SK-N-SH (cell line): Measurements from ENCODE around the gene IFT27. TPM values are rescaled to one million over a fixed set of nuclear protein-coding genes. Genes with fewer than 3 reads are reported as not detected.

Experiments
- CTCF ChIA-PET: fragments of 300-600, 350-600 bp; formaldehyde crosslinking; extraction: SDS; loops from one replicate; lab custom pipeline; 2021; lab: Yijun Ruan, JAX
- POLR2A ChIA-PET: fragments of 350-600 bp; sonication (Branson Sonifier 250); formaldehyde crosslinking; extraction: SDS; loops from one replicate; lab custom pipeline; 2020; ENCODE audit warnings: antibody characterized with exemption, inconsistent platforms; lab: Yijun Ruan, JAX
- DNase-seq: peaks from one replicate; pipeline ENCODE4 v3.0.0; 2012
- H2AFZ ChIP-seq: fragments of 200-600 bp; sonication (generic); 2 replicates; pipeline ENCODE4 v1.8.1; 2016; ENCODE audit warnings: antibody characterized with exemption, mild to moderate bottlenecking, low read depth
- H3F3A ChIP-seq: fragments of 200-600 bp; sonication (generic); replicated peaks from 2 replicates; pipeline ENCODE3; 2016; ENCODE audit warnings: antibody characterized with exemption, mild to moderate bottlenecking; ENCODE audit not compliant: insufficient read depth
- H3K27ac ChIP-seq, 2 experiments: fragments of 200-500 bp in 1 of 2; fragments of 200-600 bp in 1 of 2; sonication (Bioruptor generic) in 1 of 2; sonication (generic), shearing (Covaris generic) in 1 of 2; 2 replicates each; pipeline versions ENCODE4 v1.5.1 to v1.6.1; 2014 to 2016; ENCODE audit warnings: low read depth in 2 of 2, inconsistent platforms in 1 of 2, low read length in 1 of 2, mild to moderate bottlenecking in 1 of 2, mixed read lengths in 1 of 2
- H3K27me3 ChIP-seq: fragments of 200-600 bp; sonication (generic), shearing (Covaris generic); 2 replicates; pipeline ENCODE4 v1.6.1; 2016; ENCODE audit warnings: mixed run types; ENCODE audit not compliant: insufficient read depth
- H3K36me3 ChIP-seq, 2 experiments: fragments of 200-500 bp in 1 of 2; fragments of 200-600 bp in 1 of 2; sonication (Bioruptor generic) in 1 of 2; sonication (generic) in 1 of 2; replicated peaks in 1 of 2; 2 replicates each; pipeline versions ENCODE3 to v1.5.1; 2014 to 2016; ENCODE audit warnings: low read length in 1 of 2, mild to moderate bottlenecking in 1 of 2; ENCODE audit not compliant: insufficient read depth in 2 of 2, control insufficient read depth in 1 of 2
- H3K4me1 ChIP-seq, 2 experiments: fragments of 200-500 bp in 1 of 2; fragments of 200-600 bp in 1 of 2; sonication (Bioruptor generic) in 1 of 2; sonication (generic), shearing (Covaris generic) in 1 of 2; 2 replicates each; pipeline versions ENCODE4 v1.5.1 to v1.6.1; 2014 to 2016; ENCODE audit warnings: low read depth in 1 of 2, low read length in 1 of 2, mixed run types in 1 of 2; ENCODE audit not compliant: insufficient read depth in 2 of 2, control insufficient read depth in 1 of 2
- H3K4me2 ChIP-seq: fragments of 200-600 bp; sonication (generic), shearing (Covaris generic); 2 replicates; pipeline ENCODE4 v1.6.1; 2017; ENCODE audit warnings: mixed run types
- H3K4me3 ChIP-seq, 2 experiments: fragments of 200-500 bp in 1 of 2; fragments of 200-600 bp in 1 of 2; sonication (Bioruptor generic) in 1 of 2; sonication (generic), shearing (Covaris generic) in 1 of 2; 2 replicates each; pipeline versions ENCODE4 v1.5.1 to v1.8.1; 2014 to 2016; ENCODE audit warnings: low read depth in 2 of 2, inconsistent platforms in 1 of 2, low read length in 1 of 2, mild to moderate bottlenecking in 1 of 2, mixed read lengths in 1 of 2, moderate library complexity in 1 of 2
- H3K79me2 ChIP-seq: fragments of 200-600 bp; sonication (generic); 2 replicates; pipeline ENCODE4 v1.8.1; 2017; ENCODE audit warnings: mild to moderate bottlenecking; ENCODE audit not compliant: insufficient read depth
- H3K9ac ChIP-seq: fragments of 200-600 bp; sonication (generic); 2 replicates; pipeline ENCODE4 v1.6.1; 2017; ENCODE audit warnings: mixed run types
- H3K9me2 ChIP-seq: fragments of 200-600 bp; sonication (generic); 2 replicates; pipeline ENCODE4 v1.6.1; 2017; ENCODE audit warnings: mixed run types
- H3K9me3 ChIP-seq: fragments of 200-600 bp; sonication (generic); 2 replicates; pipeline ENCODE4 v1.6.1; 2017; ENCODE audit warnings: mixed run types, mild to moderate bottlenecking, moderate library complexity
- H4K20me1 ChIP-seq: fragments of 200-600 bp; sonication (generic); 2 replicates; pipeline ENCODE4 v1.6.1; 2017; ENCODE audit warnings: mild to moderate bottlenecking, mixed run types; ENCODE audit not compliant: insufficient read depth
- CTCF ChIP-seq: fragments of 200-600 bp; sonication (generic); IDR thresholded peaks from 2 replicates; pipeline ENCODE4 v1.6.1; 2017; ENCODE audit warnings: antibody characterized with exemption, mild to moderate bottlenecking, moderate library complexity
- FOSL2 ChIP-seq: IDR thresholded peaks from 2 replicates; pipeline ENCODE4 v1.4.0; 2012; ENCODE audit warnings: low read depth, mild to moderate bottlenecking, moderate library complexity, borderline replicate concordance
- FOXM1 ChIP-seq: IDR thresholded peaks from 2 replicates; pipeline ENCODE4 v1.4.0; 2012; ENCODE audit warnings: low read depth, mild to moderate bottlenecking
- IRF3 ChIP-seq: fragments of 150-350 bp; IDR thresholded peaks from 2 replicates; pipeline ENCODE4 v1.6.1; 2016; ENCODE audit warnings: mild to moderate bottlenecking, low read depth, low read length
- POLR2AphosphoS5 ChIP-seq: IDR thresholded peaks from 2 replicates; pipeline ENCODE4 v1.6.1; 2012; ENCODE audit warnings: low read depth, low read length
- SIN3A ChIP-seq: IDR thresholded peaks from 2 replicates; pipeline ENCODE4 v1.6.1; 2012; ENCODE audit warnings: low read depth, mild to moderate bottlenecking, low read length, moderate library complexity, borderline replicate concordance
- SMC3 ChIP-seq: IDR thresholded peaks from 2 replicates; pipeline ENCODE4 v1.6.1; 2012; ENCODE audit warnings: low read depth, low read length, improper control_type of control experiment
- TAF1 ChIP-seq: IDR thresholded peaks from 2 replicates; pipeline ENCODE4 v1.6.1; 2012; ENCODE audit warnings: low read depth, mild to moderate bottlenecking, low read length, moderate library complexity, borderline replicate concordance
- TCF12 ChIP-seq: IDR thresholded peaks from 2 replicates; pipeline ENCODE4 v1.4.0; 2012
- WGBS: methylation state at CpG from one replicate; pipeline ENCODE4 v1.1.6; 2017; ENCODE audit warnings: low lambda C conversion rate; 5-methylcytosine and 5-hydroxymethylcytosine counted together
- polyA plus RNA-seq, 3 experiments: library from polyadenylated mRNA; depleted of rRNA; stranded (reverse); fragments of >200 nt; gene quantifications; 2 replicates each; pipeline ENCODE4 v1.2.3, GENCODE V29; 2012
- TF ChIP-seq, protein P1 (sequence below): IDR thresholded peaks from 2 replicates; pipeline ENCODE4 v1.6.1; 2012; ENCODE audit warnings: mild to moderate bottlenecking, low read depth, low read length, moderate library complexity

Gene IFT27
- polyA plus RNA-seq, 1 of the 3 experiments (the other 2 are of a cell fraction): 29.4 TPM

GRCh38 chr22:36763576-36763975, 12.3 kb downstream of the IFT27 start:
- POLR2A ChIA-PET: no interaction called here
- no peaks in the 10 kb centered on the region for H3K79me2 ChIP-seq
- 94% methylated on average over 4 of the region's 8 CpGs for WGBS
- H4K20me1 ChIP-seq: no peaks in the 10 kb centered on the region
- no peak overlapping the region for H2AFZ ChIP-seq
- no peaks in the 10 kb centered on the region for H3K27me3 ChIP-seq
- no peak overlapping the region for H3K4me2 ChIP-seq
- H3K9ac ChIP-seq: no peak overlapping the region
- H3K4me1 ChIP-seq: no peaks in the 10 kb centered on the region
- no peaks in the 10 kb centered on the region for H3K9me3 ChIP-seq
- no peak for DNase-seq
- no peaks in the 10 kb centered on the region for H3K9me2 ChIP-seq
- CTCF ChIA-PET: interaction anchor here (0.8 to 1.8 kb wide), 3 partner anchors 10 to 215 kb away, joined by 4 to 10 read pairs (median 4); no protein-coding TSS in a partner anchor
- TF ChIP-seq SIN3A (no peak), TAF1 (no peak), SMC3 (no peak), IRF3 (no peak), FOSL2 (no peak), CTCF (no peak), FOXM1 (no peak), TCF12 (no peak), POLR2AphosphoS5 (no peak)
- TF ChIP-seq, protein P1, sequence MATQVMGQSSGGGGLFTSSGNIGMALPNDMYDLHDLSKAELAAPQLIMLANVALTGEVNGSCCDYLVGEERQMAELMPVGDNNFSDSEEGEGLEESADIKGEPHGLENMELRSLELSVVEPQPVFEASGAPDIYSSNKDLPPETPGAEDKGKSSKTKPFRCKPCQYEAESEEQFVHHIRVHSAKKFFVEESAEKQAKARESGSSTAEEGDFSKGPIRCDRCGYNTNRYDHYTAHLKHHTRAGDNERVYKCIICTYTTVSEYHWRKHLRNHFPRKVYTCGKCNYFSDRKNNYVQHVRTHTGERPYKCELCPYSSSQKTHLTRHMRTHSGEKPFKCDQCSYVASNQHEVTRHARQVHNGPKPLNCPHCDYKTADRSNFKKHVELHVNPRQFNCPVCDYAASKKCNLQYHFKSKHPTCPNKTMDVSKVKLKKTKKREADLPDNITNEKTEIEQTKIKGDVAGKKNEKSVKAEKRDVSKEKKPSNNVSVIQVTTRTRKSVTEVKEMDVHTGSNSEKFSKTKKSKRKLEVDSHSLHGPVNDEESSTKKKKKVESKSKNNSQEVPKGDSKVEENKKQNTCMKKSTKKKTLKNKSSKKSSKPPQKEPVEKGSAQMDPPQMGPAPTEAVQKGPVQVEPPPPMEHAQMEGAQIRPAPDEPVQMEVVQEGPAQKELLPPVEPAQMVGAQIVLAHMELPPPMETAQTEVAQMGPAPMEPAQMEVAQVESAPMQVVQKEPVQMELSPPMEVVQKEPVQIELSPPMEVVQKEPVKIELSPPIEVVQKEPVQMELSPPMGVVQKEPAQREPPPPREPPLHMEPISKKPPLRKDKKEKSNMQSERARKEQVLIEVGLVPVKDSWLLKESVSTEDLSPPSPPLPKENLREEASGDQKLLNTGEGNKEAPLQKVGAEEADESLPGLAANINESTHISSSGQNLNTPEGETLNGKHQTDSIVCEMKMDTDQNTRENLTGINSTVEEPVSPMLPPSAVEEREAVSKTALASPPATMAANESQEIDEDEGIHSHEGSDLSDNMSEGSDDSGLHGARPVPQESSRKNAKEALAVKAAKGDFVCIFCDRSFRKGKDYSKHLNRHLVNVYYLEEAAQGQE: no peak
- TF ChIP-seq, all 33 proteins: peak for 0
- H3K27ac ChIP-seq: no peak overlapping the region
- no peak overlapping the region for H3K4me3 ChIP-seq
- H3K36me3 ChIP-seq: peaks cover 0 to 25% of the 10 kb centered on the region in 2 experiments
- H3F3A ChIP-seq: no peaks in the 10 kb centered on the region
